ENCODE measurements around the gene COPS7B. TPM values are rescaled to one million over a fixed set of nuclear protein-coding genes. Genes with fewer than 3 reads are reported as not detected.
"Not testable (repeated sequence)": the region's sequence is repeated elsewhere in the genome, so short reads cannot be mapped to it uniquely, and the experiment has no call there.

COPS7B gene
- 10 to 100 TPM; 47.2 to 71.5 (median 63.1) TPM for polyA plus RNA-seq (ENCODE audit: insufficient read length in 4 of 4)

GRCh38 chr2:231786177-231786916 lies at the start of gene COPS7B:
Gene COPS7B (plus strand): TSS chr2:231786445. CDS start chr2:231788571, 2,126 bp downstream.
- DNase-seq (ENCODE audit: low read depth in 4 of 4, low spot score in 2 of 4) = peak; percentile 53 to 78 (median 76)

GRCh38 chr2:231737761-231738160 lies 48.5 kb upstream of the COPS7B start:
- DNase-seq (ENCODE audit: low read depth in 4 of 4, low spot score in 2 of 4) = no peak

- no peak for DNase-seq (ENCODE audit: low read depth in 4 of 4, low spot score in 2 of 4)
Observed at GRCh38 chr2:231743376-231744116, 42.7 kb upstream of the COPS7B start.

GRCh38 chr2:231745303-231746038 lies 40.8 kb upstream of the COPS7B start:
- DNase-seq (ENCODE audit: low read depth in 4 of 4, low spot score in 2 of 4) = no peak

GRCh38 chr2:231748153-231748896 lies 37.9 kb upstream of the COPS7B start:
- DNase-seq (ENCODE audit: low read depth in 4 of 4, low spot score in 2 of 4) = not testable (repeated sequence)

- DNase-seq (ENCODE audit: low read depth in 4 of 4, low spot score in 2 of 4) = not testable (repeated sequence)
Observed at GRCh38 chr2:231749016-231749415, 37.2 kb upstream of the COPS7B start.

- no peak for DNase-seq (ENCODE audit: low read depth in 4 of 4, low spot score in 2 of 4)
Observed at GRCh38 chr2:231751042-231751815, 35.0 kb upstream of the COPS7B start.

- DNase-seq (ENCODE audit: low read depth in 4 of 4, low spot score in 2 of 4) = no peak
Observed at GRCh38 chr2:231752061-231752460, 34.2 kb upstream of the COPS7B start.

GRCh38 chr2:231761735-231762134 lies 24.5 kb upstream of the COPS7B start:
- DNase-seq (ENCODE audit: low read depth in 4 of 4, low spot score in 2 of 4) = no peak

GRCh38 chr2:231764124-231764523 lies 22.1 kb upstream of the COPS7B start:
- DNase-seq (ENCODE audit: low read depth in 4 of 4, low spot score in 2 of 4) = no peak

- DNase-seq (ENCODE audit: low read depth in 4 of 4, low spot score in 2 of 4) = no peak
Observed at GRCh38 chr2:231764760-231765159, 21.5 kb upstream of the COPS7B start.

- no peak for DNase-seq (ENCODE audit: low read depth in 4 of 4, low spot score in 2 of 4)
Observed at GRCh38 chr2:231765496-231765929, 20.7 kb upstream of the COPS7B start.

GRCh38 chr2:231769170-231770136 lies 16.8 kb upstream of the COPS7B start:
- no peak for DNase-seq (ENCODE audit: low read depth in 4 of 4, low spot score in 2 of 4)

- DNase-seq (ENCODE audit: low read depth in 4 of 4, low spot score in 2 of 4) = no peak
Observed at GRCh38 chr2:231780123-231780908, 5.9 kb upstream of the COPS7B start.

- peak; percentile 97 to 99 (median 98) for DNase-seq (ENCODE audit: low read depth in 4 of 4, low spot score in 2 of 4)
Observed at GRCh38 chr2:231780909-231781797, 5.1 kb upstream of the COPS7B start, which contains the start of gene PDE6D. Gene PDE6D (minus strand): TSS chr2:231781282. CDS start chr2:231781114, 168 bp downstream.

All from left renal cortex interstitium (tissue), 4 donors.